ENCODE results near the gene GCLM. TPM values are rescaled to one million over a fixed set of nuclear protein-coding genes. Genes with fewer than 3 reads are reported as not detected.
"Not testable (repeated sequence)": the region's sequence is repeated elsewhere in the genome, so short reads cannot be mapped to it uniquely, and the experiment has no call there.

The GCLM gene
- total RNA-seq, 1 experiment from 2014 or later: 14.1 TPM

DNA sequence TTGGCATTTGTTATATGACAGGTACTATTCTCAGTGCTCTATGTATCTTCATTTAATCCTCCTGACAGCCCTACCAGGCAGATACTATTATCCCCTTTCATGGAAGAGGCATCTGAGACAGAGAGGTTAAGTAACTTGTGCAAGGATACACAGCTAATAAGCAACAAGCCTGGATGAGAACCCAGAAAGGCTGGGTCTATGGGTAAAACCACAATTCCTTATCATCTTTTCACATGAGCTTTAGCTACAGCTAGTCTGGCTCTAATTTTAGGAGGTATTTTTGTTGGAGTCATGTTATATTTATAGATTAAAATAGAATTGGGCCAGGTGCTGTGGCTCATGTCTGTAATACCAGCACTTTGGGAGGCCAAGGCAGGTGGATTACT, 57.9 kb downstream of the GCLM start (continued):
- TF ChIP-seq, protein P1, sequence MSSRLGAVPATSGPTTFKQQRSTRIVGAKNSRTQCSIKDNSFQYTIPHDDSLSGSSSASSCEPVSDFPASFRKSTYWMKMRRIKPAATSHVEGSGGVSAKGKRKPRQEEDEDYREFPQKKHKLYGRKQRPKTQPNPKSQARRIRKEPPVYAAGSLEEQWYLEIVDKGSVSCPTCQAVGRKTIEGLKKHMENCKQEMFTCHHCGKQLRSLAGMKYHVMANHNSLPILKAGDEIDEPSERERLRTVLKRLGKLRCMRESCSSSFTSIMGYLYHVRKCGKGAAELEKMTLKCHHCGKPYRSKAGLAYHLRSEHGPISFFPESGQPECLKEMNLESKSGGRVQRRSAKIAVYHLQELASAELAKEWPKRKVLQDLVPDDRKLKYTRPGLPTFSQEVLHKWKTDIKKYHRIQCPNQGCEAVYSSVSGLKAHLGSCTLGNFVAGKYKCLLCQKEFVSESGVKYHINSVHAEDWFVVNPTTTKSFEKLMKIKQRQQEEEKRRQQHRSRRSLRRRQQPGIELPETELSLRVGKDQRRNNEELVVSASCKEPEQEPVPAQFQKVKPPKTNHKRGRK (CRISPR knock-in tag; IDR thresholded peaks at IDR 0.05; ENCODE audit: borderline replicate concordance): no peak
- TF ChIP-seq, protein P2, sequence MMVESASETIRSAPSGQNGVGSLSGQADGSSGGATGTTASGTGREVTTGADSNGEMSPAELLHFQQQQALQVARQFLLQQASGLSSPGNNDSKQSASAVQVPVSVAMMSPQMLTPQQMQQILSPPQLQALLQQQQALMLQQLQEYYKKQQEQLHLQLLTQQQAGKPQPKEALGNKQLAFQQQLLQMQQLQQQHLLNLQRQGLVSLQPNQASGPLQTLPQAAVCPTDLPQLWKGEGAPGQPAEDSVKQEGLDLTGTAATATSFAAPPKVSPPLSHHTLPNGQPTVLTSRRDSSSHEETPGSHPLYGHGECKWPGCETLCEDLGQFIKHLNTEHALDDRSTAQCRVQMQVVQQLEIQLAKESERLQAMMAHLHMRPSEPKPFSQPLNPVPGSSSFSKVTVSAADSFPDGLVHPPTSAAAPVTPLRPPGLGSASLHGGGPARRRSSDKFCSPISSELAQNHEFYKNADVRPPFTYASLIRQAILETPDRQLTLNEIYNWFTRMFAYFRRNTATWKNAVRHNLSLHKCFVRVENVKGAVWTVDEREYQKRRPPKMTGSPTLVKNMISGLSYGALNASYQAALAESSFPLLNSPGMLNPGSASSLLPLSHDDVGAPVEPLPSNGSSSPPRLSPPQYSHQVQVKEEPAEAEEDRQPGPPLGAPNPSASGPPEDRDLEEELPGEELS (CRISPR knock-in tag; IDR thresholded peaks at IDR 0.05): no peak
- TF ChIP-seq ZNF671 (CRISPR knock-in tag; IDR thresholded peaks at IDR 0.05) (no peak), GABPB1 (CRISPR knock-in tag; IDR thresholded peaks at IDR 0.05) (no peak)
- TF ChIP-seq, protein P3, sequence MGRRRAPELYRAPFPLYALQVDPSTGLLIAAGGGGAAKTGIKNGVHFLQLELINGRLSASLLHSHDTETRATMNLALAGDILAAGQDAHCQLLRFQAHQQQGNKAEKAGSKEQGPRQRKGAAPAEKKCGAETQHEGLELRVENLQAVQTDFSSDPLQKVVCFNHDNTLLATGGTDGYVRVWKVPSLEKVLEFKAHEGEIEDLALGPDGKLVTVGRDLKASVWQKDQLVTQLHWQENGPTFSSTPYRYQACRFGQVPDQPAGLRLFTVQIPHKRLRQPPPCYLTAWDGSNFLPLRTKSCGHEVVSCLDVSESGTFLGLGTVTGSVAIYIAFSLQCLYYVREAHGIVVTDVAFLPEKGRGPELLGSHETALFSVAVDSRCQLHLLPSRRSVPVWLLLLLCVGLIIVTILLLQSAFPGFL (CRISPR knock-in tag; IDR thresholded peaks at IDR 0.05; ENCODE audit: borderline replicate concordance): no peak

DNA sequence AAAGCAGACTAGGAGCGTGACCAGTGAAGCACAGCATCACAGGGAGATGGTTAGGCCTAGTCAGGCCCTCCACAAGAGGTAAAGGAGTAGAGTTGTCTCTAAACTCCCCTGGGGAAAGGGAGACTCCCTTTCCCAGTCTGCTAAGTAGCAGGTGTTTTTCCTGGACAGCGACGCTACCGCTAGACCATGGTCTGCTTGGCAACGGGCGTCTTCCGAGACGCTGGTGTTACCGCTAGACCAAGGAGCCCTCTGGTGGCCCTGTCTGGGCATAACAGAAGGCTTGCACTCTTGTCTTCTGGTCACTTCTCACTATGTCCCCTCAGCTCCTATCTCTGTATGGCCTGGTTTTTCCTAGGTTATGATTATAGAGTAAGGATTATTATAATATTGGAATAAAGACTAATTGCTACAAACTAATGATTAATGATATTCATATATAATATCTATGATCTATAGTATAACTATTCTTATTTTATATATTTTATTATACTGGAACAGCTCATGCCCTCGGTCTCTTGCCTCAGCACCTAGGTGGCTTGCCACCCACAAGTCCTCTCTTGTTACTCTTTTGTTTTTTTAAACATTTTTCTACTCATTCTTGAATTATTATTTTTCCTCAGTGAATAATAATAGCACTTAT, 58.4 kb downstream of the GCLM start:
- H3K27ac Mint-ChIP-seq; ATAC-seq; H3K27me3 Mint-ChIP-seq (ENCODE audit: low read depth); H3K4me3 Mint-ChIP-seq; H3K4me1 Mint-ChIP-seq; POLR2A ChIA-PET: not testable (repeated sequence)
- CTCF ChIA-PET: interaction anchor here (0.8 to 1.9 kb wide), 5 partner anchors 30 to 546 kb away, joined by 3 to 17 read pairs (median 4); no protein-coding TSS in a partner anchor
- peaks cover 30% of the 10 kb centered on the region for H3K9me3 Mint-ChIP-seq
- TF ChIP-seq, protein P4, sequence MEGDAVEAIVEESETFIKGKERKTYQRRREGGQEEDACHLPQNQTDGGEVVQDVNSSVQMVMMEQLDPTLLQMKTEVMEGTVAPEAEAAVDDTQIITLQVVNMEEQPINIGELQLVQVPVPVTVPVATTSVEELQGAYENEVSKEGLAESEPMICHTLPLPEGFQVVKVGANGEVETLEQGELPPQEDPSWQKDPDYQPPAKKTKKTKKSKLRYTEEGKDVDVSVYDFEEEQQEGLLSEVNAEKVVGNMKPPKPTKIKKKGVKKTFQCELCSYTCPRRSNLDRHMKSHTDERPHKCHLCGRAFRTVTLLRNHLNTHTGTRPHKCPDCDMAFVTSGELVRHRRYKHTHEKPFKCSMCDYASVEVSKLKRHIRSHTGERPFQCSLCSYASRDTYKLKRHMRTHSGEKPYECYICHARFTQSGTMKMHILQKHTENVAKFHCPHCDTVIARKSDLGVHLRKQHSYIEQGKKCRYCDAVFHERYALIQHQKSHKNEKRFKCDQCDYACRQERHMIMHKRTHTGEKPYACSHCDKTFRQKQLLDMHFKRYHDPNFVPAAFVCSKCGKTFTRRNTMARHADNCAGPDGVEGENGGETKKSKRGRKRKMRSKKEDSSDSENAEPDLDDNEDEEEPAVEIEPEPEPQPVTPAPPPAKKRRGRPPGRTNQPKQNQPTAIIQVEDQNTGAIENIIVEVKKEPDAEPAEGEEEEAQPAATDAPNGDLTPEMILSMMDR (IDR thresholded peaks at IDR 0.05): peak; percentile 64
- peaks cover 23% of the 10 kb centered on the region for H3K36me3 Mint-ChIP-seq
- peak; percentile 84 for DNase-seq (ENCODE audit: low spot score)

DNA sequence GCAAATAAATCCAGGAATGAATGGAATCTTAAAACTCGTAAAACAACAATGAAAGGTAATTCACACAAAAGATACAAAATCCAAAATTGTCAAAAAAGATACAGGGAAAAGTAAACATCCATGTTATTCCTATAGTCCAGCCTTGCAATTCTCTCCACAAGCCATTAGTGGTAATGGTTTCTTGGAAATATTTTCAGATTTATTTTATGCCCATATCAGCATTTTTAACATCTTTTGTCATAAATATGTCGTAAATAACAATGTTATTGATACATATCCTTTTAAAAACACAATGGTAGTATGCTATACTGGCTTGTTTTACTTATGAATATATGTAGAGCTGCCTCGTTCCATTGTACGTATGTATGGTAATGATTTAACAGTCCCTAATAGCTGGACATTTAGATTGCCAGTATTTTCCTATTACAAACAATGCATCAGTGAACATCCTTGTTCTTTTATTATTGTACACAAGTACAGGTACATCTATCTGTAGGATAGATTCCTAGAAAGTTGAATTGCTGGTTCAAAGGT, 60.8 kb downstream of the GCLM start:
- Mint-ChIP-seq H3K9me3 (peaks cover 18% of the 10 kb centered on the region), H3K27me3 (ENCODE audit: low read depth) (peaks cover 5% of the 10 kb centered on the region), H3K27ac (no peak overlapping the region), H3K4me1 (peaks cover 13% of the 10 kb centered on the region), H3K36me3 (peaks cover 12% of the 10 kb centered on the region), H3K4me3 (peak overlapping the region; percentile 95)
- CTCF ChIA-PET: interaction anchor here (1.5 to 1.9 kb wide), 2 partner anchors 35 to 219 kb away, joined by 6 to 10 read pairs; no protein-coding TSS in a partner anchor
- DNase-seq (ENCODE audit: low spot score): no peak
- POLR2A ChIA-PET: interaction anchor here (1.4 kb wide), 1 partner anchor 166 kb away, joined by 3 read pairs; the partner anchor contains the start of gene BCAR3
- TF ChIP-seq NR1H2 (CRISPR knock-in tag; IDR thresholded peaks at IDR 0.05): no peak
- TF ChIP-seq, protein P5, sequence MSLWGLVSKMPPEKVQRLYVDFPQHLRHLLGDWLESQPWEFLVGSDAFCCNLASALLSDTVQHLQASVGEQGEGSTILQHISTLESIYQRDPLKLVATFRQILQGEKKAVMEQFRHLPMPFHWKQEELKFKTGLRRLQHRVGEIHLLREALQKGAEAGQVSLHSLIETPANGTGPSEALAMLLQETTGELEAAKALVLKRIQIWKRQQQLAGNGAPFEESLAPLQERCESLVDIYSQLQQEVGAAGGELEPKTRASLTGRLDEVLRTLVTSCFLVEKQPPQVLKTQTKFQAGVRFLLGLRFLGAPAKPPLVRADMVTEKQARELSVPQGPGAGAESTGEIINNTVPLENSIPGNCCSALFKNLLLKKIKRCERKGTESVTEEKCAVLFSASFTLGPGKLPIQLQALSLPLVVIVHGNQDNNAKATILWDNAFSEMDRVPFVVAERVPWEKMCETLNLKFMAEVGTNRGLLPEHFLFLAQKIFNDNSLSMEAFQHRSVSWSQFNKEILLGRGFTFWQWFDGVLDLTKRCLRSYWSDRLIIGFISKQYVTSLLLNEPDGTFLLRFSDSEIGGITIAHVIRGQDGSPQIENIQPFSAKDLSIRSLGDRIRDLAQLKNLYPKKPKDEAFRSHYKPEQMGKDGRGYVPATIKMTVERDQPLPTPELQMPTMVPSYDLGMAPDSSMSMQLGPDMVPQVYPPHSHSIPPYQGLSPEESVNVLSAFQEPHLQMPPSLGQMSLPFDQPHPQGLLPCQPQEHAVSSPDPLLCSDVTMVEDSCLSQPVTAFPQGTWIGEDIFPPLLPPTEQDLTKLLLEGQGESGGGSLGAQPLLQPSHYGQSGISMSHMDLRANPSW (CRISPR knock-in tag; conservative IDR thresholded peaks at IDR 0.05; ENCODE audit: low read depth): no peak
- TF ChIP-seq SMAD4 (CRISPR knock-in tag; IDR thresholded peaks at IDR 0.05): no peak
- no peak for TF ChIP-seq GRHL2 (CRISPR knock-in tag; IDR thresholded peaks at IDR 0.05; ENCODE audit: insufficient replicate concordance, severe bottlenecking)
- no peak for TF ChIP-seq EMX1 (CRISPR knock-in tag; IDR thresholded peaks at IDR 0.05)
- no peak for TF ChIP-seq GTF2I (CRISPR knock-in tag; conservative IDR thresholded peaks at IDR 0.05)
- TF ChIP-seq NFE2L1 (CRISPR knock-in tag; IDR thresholded peaks at IDR 0.05): no peak
- TF ChIP-seq, protein P6, sequence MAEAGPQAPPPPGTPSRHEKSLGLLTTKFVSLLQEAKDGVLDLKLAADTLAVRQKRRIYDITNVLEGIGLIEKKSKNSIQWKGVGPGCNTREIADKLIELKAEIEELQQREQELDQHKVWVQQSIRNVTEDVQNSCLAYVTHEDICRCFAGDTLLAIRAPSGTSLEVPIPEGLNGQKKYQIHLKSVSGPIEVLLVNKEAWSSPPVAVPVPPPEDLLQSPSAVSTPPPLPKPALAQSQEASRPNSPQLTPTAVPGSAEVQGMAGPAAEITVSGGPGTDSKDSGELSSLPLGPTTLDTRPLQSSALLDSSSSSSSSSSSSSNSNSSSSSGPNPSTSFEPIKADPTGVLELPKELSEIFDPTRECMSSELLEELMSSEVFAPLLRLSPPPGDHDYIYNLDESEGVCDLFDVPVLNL (CRISPR knock-in tag; IDR thresholded peaks at IDR 0.05; ENCODE audit: borderline replicate concordance, low read depth): no peak
- TF ChIP-seq TEAD4 (CRISPR knock-in tag; IDR thresholded peaks at IDR 0.05): no peak
- ATAC-seq: no peak
